GM21619 (cell line): Measurements from ENCODE around the gene GABBR2.
"Not testable (repeated sequence)": the region's sequence is repeated elsewhere in the genome, so short reads cannot be mapped to it uniquely, and the experiment has no call there.

Experiments used
- ATAC-seq: cut with Tn5 transposase; IDR thresholded peaks from one replicate; pipeline ENCODE4 v1.9.1; 2021; ENCODE audit not compliant: unreplicated experiment

Gene GABBR2

GRCh38 chr9:98599566-98600216 is 109.0 kb downstream of the GABBR2 start:
- no peak for ATAC-seq

GRCh38 chr9:98598861-98599260 is 109.9 kb downstream of the GABBR2 start:
- no peak for ATAC-seq

- ATAC-seq: no peak
These were observed 111.4 kb downstream of the GABBR2 start for GRCh38 chr9:98597236-98597771.

GRCh38 chr9:98596486-98596885 is 112.2 kb downstream of the GABBR2 start:
- ATAC-seq: no peak

- ATAC-seq: no peak
These were observed 114.1 kb downstream of the GABBR2 start for GRCh38 chr9:98594546-98595160.

GRCh38 chr9:98593354-98594253 is 115.1 kb downstream of the GABBR2 start:
- no peak for ATAC-seq

- ATAC-seq: no peak
These were observed 117.0 kb downstream of the GABBR2 start for GRCh38 chr9:98591696-98592095.

- ATAC-seq: no peak
These were observed 118.6 kb downstream of the GABBR2 start for GRCh38 chr9:98590101-98590500.

- no peak for ATAC-seq
These were observed 119.6 kb downstream of the GABBR2 start for GRCh38 chr9:98589102-98589501.

GRCh38 chr9:98584853-98585438 is 123.8 kb downstream of the GABBR2 start:
- ATAC-seq: not testable (repeated sequence)

- peak; percentile 51 for ATAC-seq
These were observed 124.7 kb downstream of the GABBR2 start for GRCh38 chr9:98584059-98584458.

GRCh38 chr9:98583417-98583816 is 125.3 kb downstream of the GABBR2 start:
- ATAC-seq: no peak

- ATAC-seq: no peak
These were observed 127.8 kb downstream of the GABBR2 start for GRCh38 chr9:98580956-98581355.

GRCh38 chr9:98579700-98580099 is 129.0 kb downstream of the GABBR2 start:
- ATAC-seq: no peak

- no peak for ATAC-seq
These were observed 131.3 kb downstream of the GABBR2 start for GRCh38 chr9:98577446-98577845.

- no peak for ATAC-seq
These were observed 131.9 kb downstream of the GABBR2 start for GRCh38 chr9:98576859-98577258.

- no peak for ATAC-seq
These were observed 132.4 kb downstream of the GABBR2 start for GRCh38 chr9:98576354-98576753.

- ATAC-seq: peak; percentile 83
These were observed 133.1 kb downstream of the GABBR2 start for GRCh38 chr9:98575379-98576346.

GRCh38 chr9:98573749-98574278 is 134.9 kb downstream of the GABBR2 start:
- no peak for ATAC-seq

- no peak for ATAC-seq
These were observed 135.9 kb downstream of the GABBR2 start for GRCh38 chr9:98572796-98573195.
